HL-60 (cell line): ENCODE measurements around the gene KIF5A.
"Not testable (repeated sequence)": the region's sequence is repeated elsewhere in the genome, so short reads cannot be mapped to it uniquely, and the experiment has no call there.

ENCODE experiments used
- DNase-seq, 2 experiments: peaks; one replicate each; pipeline ENCODE4 v3.0.0-alpha.2; 2010 to 2020; ENCODE audit warnings: low read depth in 1 of 2, low spot score in 1 of 2
- H3K27ac ChIP-seq: fragments of 250-450 bp; sonication (Bioruptor Pico); replicated peaks from 2 replicates; pipeline ENCODE4 v1.5.1; 2020; ENCODE audit warnings: mild to moderate bottlenecking, moderate library complexity
- H3K27me3 ChIP-seq: fragments of 250-450 bp; sonication (Bioruptor Pico); 2 replicates; pipeline ENCODE4 v1.5.1; 2021; ENCODE audit warnings: mild to moderate bottlenecking, moderate library complexity; ENCODE audit not compliant: insufficient read depth, poor library complexity, severe bottlenecking
- H3K4me3 ChIP-seq: replicated peaks from 2 replicates; pipeline ENCODE4 v1.5.1; 2011; ENCODE audit warnings: mild to moderate bottlenecking, control low read depth, low read length; ENCODE audit not compliant: insufficient read depth
- GABPA ChIP-seq: IDR thresholded peaks from 2 replicates; pipeline ENCODE4 v1.6.1; 2012; ENCODE audit warnings: low read depth
- POLR2AphosphoS5 ChIP-seq: IDR thresholded peaks from 2 replicates; pipeline ENCODE4 v1.6.1; 2012; ENCODE audit warnings: low read depth
- SPI1 ChIP-seq: IDR thresholded peaks from 2 replicates; pipeline ENCODE4 v1.6.1; 2012; ENCODE audit warnings: low read depth, mild to moderate bottlenecking, borderline replicate concordance
- TF ChIP-seq, protein P1 (sequence below): IDR thresholded peaks from one replicate; pipeline ENCODE4 v1.5.1; 2011; ENCODE audit warnings: low read length, control low read depth, inconsistent platforms; ENCODE audit not compliant: insufficient read depth
- TF ChIP-seq, protein P2 (sequence below): IDR thresholded peaks from 2 replicates; pipeline ENCODE4 v1.6.1; 2012; ENCODE audit warnings: low read depth; ENCODE audit not compliant: insufficient replicate concordance

Gene KIF5A

DNA sequence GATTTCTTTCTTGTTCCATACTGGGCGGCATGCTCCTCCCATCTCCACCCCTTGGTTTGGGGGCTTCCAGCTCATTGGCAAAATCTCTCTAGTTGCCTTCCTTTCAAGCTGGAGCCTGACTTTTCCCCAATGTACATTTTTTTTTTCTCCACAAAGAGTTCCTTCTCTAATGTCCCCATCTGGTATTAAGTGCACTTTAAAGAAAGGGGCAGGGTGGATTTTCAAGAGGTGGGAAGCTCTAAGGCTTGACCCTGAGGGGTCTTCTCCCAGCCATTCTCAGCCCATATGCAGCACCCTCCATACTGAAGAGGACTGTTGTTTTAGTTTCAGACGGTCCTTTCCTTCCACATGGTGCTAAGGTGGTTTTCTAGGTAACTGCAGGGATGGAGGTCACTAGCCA is 35.3 kb downstream of the KIF5A start:
- Histone ChIP-seq H3K27me3 (peaks cover 6% of the 10 kb centered on the region), H3K27ac (no peak overlapping the region), H3K4me3 (no peak overlapping the region)
- TF ChIP-seq SPI1 (no peak), POLR2AphosphoS5 (no peak), GABPA (no peak)
- TF ChIP-seq, protein P1, sequence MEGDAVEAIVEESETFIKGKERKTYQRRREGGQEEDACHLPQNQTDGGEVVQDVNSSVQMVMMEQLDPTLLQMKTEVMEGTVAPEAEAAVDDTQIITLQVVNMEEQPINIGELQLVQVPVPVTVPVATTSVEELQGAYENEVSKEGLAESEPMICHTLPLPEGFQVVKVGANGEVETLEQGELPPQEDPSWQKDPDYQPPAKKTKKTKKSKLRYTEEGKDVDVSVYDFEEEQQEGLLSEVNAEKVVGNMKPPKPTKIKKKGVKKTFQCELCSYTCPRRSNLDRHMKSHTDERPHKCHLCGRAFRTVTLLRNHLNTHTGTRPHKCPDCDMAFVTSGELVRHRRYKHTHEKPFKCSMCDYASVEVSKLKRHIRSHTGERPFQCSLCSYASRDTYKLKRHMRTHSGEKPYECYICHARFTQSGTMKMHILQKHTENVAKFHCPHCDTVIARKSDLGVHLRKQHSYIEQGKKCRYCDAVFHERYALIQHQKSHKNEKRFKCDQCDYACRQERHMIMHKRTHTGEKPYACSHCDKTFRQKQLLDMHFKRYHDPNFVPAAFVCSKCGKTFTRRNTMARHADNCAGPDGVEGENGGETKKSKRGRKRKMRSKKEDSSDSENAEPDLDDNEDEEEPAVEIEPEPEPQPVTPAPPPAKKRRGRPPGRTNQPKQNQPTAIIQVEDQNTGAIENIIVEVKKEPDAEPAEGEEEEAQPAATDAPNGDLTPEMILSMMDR: no peak
- TF ChIP-seq, protein P2, sequence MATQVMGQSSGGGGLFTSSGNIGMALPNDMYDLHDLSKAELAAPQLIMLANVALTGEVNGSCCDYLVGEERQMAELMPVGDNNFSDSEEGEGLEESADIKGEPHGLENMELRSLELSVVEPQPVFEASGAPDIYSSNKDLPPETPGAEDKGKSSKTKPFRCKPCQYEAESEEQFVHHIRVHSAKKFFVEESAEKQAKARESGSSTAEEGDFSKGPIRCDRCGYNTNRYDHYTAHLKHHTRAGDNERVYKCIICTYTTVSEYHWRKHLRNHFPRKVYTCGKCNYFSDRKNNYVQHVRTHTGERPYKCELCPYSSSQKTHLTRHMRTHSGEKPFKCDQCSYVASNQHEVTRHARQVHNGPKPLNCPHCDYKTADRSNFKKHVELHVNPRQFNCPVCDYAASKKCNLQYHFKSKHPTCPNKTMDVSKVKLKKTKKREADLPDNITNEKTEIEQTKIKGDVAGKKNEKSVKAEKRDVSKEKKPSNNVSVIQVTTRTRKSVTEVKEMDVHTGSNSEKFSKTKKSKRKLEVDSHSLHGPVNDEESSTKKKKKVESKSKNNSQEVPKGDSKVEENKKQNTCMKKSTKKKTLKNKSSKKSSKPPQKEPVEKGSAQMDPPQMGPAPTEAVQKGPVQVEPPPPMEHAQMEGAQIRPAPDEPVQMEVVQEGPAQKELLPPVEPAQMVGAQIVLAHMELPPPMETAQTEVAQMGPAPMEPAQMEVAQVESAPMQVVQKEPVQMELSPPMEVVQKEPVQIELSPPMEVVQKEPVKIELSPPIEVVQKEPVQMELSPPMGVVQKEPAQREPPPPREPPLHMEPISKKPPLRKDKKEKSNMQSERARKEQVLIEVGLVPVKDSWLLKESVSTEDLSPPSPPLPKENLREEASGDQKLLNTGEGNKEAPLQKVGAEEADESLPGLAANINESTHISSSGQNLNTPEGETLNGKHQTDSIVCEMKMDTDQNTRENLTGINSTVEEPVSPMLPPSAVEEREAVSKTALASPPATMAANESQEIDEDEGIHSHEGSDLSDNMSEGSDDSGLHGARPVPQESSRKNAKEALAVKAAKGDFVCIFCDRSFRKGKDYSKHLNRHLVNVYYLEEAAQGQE: no peak
- no peak for DNase-seq

DNA sequence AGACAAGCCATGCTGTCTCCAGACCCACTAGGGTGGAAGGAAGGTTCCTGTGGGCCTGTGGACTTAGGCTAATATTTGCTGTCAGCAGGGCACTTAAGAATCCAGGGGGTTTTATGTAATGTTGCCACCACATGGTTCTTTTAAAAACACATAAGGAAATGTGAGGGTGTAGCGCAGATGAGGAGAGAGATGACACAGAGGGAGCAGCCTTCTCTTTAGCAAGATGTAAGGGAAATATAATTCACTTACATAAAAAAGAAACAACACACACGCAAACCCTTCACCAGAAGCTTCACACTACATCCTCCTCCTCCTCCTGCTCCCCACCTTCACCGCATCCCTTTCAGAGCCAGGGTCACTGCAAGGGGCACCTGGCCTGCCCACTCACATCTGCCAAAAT is 36.3 kb downstream of the KIF5A start:
- Histone ChIP-seq H3K27me3 (peaks cover 6% of the 10 kb centered on the region), H3K4me3 (no peak overlapping the region), H3K27ac (no peak overlapping the region)
- TF ChIP-seq POLR2AphosphoS5: no peak
- TF ChIP-seq, protein P1: no peak
- TF ChIP-seq SPI1: no peak
- TF ChIP-seq, protein P2: no peak
- no peak for TF ChIP-seq GABPA
- DNase-seq: no peak

DNA sequence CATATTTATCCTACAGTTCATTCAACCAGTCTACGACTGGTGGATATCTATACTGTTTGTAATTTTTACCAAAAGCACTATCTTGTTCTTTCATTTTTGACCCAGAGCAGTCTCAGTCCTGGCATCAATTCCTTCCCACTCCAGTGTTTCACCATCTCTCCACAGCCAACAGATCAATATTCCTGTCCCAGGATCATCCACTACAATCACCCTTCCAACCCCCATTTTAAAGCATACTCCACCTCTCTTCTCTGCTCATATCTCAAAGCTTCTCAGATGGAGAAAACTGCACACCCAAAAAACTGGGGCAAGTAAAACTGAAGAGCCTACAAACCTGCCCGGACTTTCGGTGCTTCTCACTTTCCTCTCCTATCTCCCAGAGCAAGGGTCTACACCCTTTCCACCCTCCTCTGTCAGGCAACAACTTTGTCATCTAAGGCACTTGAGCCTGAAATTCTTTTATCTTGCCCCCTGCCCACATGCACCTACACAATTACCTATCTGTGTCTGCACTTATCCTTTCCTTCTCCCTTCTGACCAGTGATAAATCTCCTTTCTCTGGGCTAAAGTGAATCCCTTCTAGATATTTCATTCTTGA is 37.1 kb downstream of the KIF5A start:
- peaks cover 6% of the 10 kb centered on the region for H3K27me3 ChIP-seq
- TF ChIP-seq, protein P1: no peak
- TF ChIP-seq POLR2AphosphoS5: no peak
- no peak for DNase-seq
- no peak overlapping the region for H3K4me3 ChIP-seq
- H3K27ac ChIP-seq: no peak overlapping the region

DNA sequence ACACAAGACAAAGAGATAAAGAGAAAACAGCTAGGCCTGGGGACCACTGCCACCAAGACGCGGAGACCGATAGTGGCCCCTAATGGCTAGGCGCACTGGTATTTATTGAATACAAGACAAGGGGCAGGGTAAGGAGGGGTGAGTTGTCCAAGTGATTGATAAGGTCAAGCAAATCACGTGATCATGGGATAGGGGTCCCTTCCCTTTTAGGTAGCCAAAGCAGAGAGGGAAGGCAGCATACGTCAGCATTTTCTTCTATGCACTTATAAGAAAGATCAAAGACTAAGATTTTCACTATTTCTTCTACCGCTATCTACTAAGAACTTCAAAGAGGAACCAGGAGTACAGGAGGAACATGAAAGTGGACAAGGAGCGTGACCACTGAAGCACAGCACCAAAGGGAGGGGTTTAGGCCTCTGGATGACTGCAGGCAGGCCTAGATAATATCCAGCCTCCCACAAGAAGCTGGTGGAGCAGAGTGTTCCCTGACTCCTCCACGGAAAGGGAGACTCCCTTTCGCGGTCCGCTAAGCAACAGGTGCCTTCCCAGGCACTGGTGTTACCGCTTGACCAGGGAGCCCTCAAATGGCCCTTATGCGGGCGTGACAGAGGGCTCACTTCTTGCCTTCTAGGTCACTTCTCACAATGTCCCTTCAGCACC is 39.2 kb downstream of the KIF5A start:
- H3K27ac ChIP-seq, H3K27me3 ChIP-seq, H3K4me3 ChIP-seq, DNase-seq: not testable (repeated sequence)
